ENCODE data around the gene DRAM1.

The DRAM1 gene

GRCh38 chr12:101925935-101926334 lies 48.6 kb downstream of the DRAM1 start:
- Histone ChIP-seq H3K4me1 (ENCODE audit: control insufficient read depth, low read depth, low read length) (no peaks in the 10 kb centered on the region), H3K23ac (ENCODE audit: low read length) (no peak overlapping the region), H2BK15ac (replicated peaks; ENCODE audit: low read depth) (no peak overlapping the region), H3K18ac (ENCODE audit: low read length) (no peak overlapping the region), H3K56ac (ENCODE audit: low read length) (no peak overlapping the region), H3K9ac (ENCODE audit: low read length) (no peak overlapping the region), H4K5ac (ENCODE audit: low read length) (no peak overlapping the region), H3K79me2 (ENCODE audit: control insufficient read depth, insufficient read depth, low read length) (no peaks in the 10 kb centered on the region), H2AK5ac (ENCODE audit: low read length) (no peak overlapping the region), H4K8ac (ENCODE audit: low read depth, low read length) (no peak overlapping the region), H3K4me2 (ENCODE audit: low read length) (no peak overlapping the region), H3K36me3 (ENCODE audit: control insufficient read depth, insufficient read depth, low read length) (no peaks in the 10 kb centered on the region), H3K27ac (ENCODE audit: low read depth, low read length) (no peak overlapping the region), H3K4ac (ENCODE audit: low read depth, low read length) (no peak overlapping the region), H2BK5ac (ENCODE audit: low read length) (no peak overlapping the region), H3K79me1 (ENCODE audit: low read length) (no peaks in the 10 kb centered on the region), H2BK120ac (ENCODE audit: low read depth, low read length) (no peak overlapping the region), H3K27me3 (ENCODE audit: insufficient read depth, low read length, poor library complexity) (no peaks in the 10 kb centered on the region), H3K4me3 (ENCODE audit: low read length) (no peak overlapping the region)
- WGBS (ENCODE audit: extremely low coverage, insufficient coverage, low lambda C conversion rate): no CpG with 5 or more reads among the region's 6 CpGs
- no peak for DNase-seq

GRCh38 chr12:101927036-101927435 lies 49.7 kb downstream of the DRAM1 start:
- H3K79me2 ChIP-seq (ENCODE audit: control insufficient read depth, insufficient read depth, low read length): no peaks in the 10 kb centered on the region
- H4K5ac ChIP-seq (ENCODE audit: low read length): no peak overlapping the region
- no peak overlapping the region for H3K23ac ChIP-seq (ENCODE audit: low read length)
- no peak overlapping the region for H4K8ac ChIP-seq (ENCODE audit: low read depth, low read length)
- no peak overlapping the region for H3K18ac ChIP-seq (ENCODE audit: low read length)
- H2BK15ac ChIP-seq (replicated peaks; ENCODE audit: low read depth): no peak overlapping the region
- H2BK120ac ChIP-seq (ENCODE audit: low read depth, low read length): no peak overlapping the region
- H3K27ac ChIP-seq (ENCODE audit: low read depth, low read length): no peak overlapping the region
- H2BK5ac ChIP-seq (ENCODE audit: low read length): no peak overlapping the region
- H3K4ac ChIP-seq (ENCODE audit: low read depth, low read length): no peak overlapping the region
- no peak overlapping the region for H2AK5ac ChIP-seq (ENCODE audit: low read length)
- H3K79me1 ChIP-seq (ENCODE audit: low read length): no peaks in the 10 kb centered on the region
- H3K56ac ChIP-seq (ENCODE audit: low read length): no peak overlapping the region
- DNase-seq: no peak
- no peaks in the 10 kb centered on the region for H3K36me3 ChIP-seq (ENCODE audit: control insufficient read depth, insufficient read depth, low read length)
- H3K4me3 ChIP-seq (ENCODE audit: low read length): no peak overlapping the region
- H3K27me3 ChIP-seq (ENCODE audit: insufficient read depth, low read length, poor library complexity): no peaks in the 10 kb centered on the region
- H3K4me1 ChIP-seq (ENCODE audit: control insufficient read depth, low read depth, low read length): no peaks in the 10 kb centered on the region
- H3K9ac ChIP-seq (ENCODE audit: low read length): no peak overlapping the region
- no peak overlapping the region for H3K4me2 ChIP-seq (ENCODE audit: low read length)

- Histone ChIP-seq H3K79me1 (ENCODE audit: low read length) (no peaks in the 10 kb centered on the region), H3K27ac (ENCODE audit: low read depth, low read length) (no peak overlapping the region), H3K9ac (ENCODE audit: low read length) (no peak overlapping the region), H3K4ac (ENCODE audit: low read depth, low read length) (no peak overlapping the region), H3K27me3 (ENCODE audit: insufficient read depth, low read length, poor library complexity) (no peaks in the 10 kb centered on the region), H4K8ac (ENCODE audit: low read depth, low read length) (no peak overlapping the region), H3K4me3 (ENCODE audit: low read length) (no peak overlapping the region), H3K4me2 (ENCODE audit: low read length) (no peak overlapping the region), H2BK5ac (ENCODE audit: low read length) (no peak overlapping the region), H4K5ac (ENCODE audit: low read length) (no peak overlapping the region), H3K23ac (ENCODE audit: low read length) (no peak overlapping the region), H3K36me3 (ENCODE audit: control insufficient read depth, insufficient read depth, low read length) (no peaks in the 10 kb centered on the region), H3K18ac (ENCODE audit: low read length) (no peak overlapping the region), H3K79me2 (ENCODE audit: control insufficient read depth, insufficient read depth, low read length) (no peaks in the 10 kb centered on the region), H2BK120ac (ENCODE audit: low read depth, low read length) (no peak overlapping the region), H3K56ac (ENCODE audit: low read length) (no peak overlapping the region), H2BK15ac (replicated peaks; ENCODE audit: low read depth) (no peak overlapping the region), H3K4me1 (ENCODE audit: control insufficient read depth, low read depth, low read length) (no peaks in the 10 kb centered on the region), H2AK5ac (ENCODE audit: low read length) (no peak overlapping the region)
- DNase-seq: no peak
- no CpG with 5 or more reads among the region's 4 CpGs for WGBS (ENCODE audit: extremely low coverage, insufficient coverage, low lambda C conversion rate)
Measured at GRCh38 chr12:101927999-101928398, 50.6 kb downstream of the DRAM1 start.

- no peak overlapping the region for H3K4ac ChIP-seq (ENCODE audit: low read depth, low read length)
- DNase-seq: no peak
- H2BK120ac ChIP-seq (ENCODE audit: low read depth, low read length): no peak overlapping the region
- no peak overlapping the region for H2BK5ac ChIP-seq (ENCODE audit: low read length)
- H3K79me2 ChIP-seq (ENCODE audit: control insufficient read depth, insufficient read depth, low read length): no peaks in the 10 kb centered on the region
- no peaks in the 10 kb centered on the region for H3K79me1 ChIP-seq (ENCODE audit: low read length)
- no peak overlapping the region for H3K4me2 ChIP-seq (ENCODE audit: low read length)
- H2BK15ac ChIP-seq (replicated peaks; ENCODE audit: low read depth): no peak overlapping the region
- no peak overlapping the region for H3K18ac ChIP-seq (ENCODE audit: low read length)
- no peak overlapping the region for H3K4me3 ChIP-seq (ENCODE audit: low read length)
- no peaks in the 10 kb centered on the region for H3K4me1 ChIP-seq (ENCODE audit: control insufficient read depth, low read depth, low read length)
- no peak overlapping the region for H3K27ac ChIP-seq (ENCODE audit: low read depth, low read length)
- no peak overlapping the region for H3K9ac ChIP-seq (ENCODE audit: low read length)
- no CpG with 5 or more reads among the region's 5 CpGs for WGBS (ENCODE audit: extremely low coverage, insufficient coverage, low lambda C conversion rate)
- H2AK5ac ChIP-seq (ENCODE audit: low read length): no peak overlapping the region
- no peak overlapping the region for H4K5ac ChIP-seq (ENCODE audit: low read length)
- no peak overlapping the region for H3K23ac ChIP-seq (ENCODE audit: low read length)
- H4K8ac ChIP-seq (ENCODE audit: low read depth, low read length): no peak overlapping the region
- H3K56ac ChIP-seq (ENCODE audit: low read length): no peak overlapping the region
- no peaks in the 10 kb centered on the region for H3K27me3 ChIP-seq (ENCODE audit: insufficient read depth, low read length, poor library complexity)
- H3K36me3 ChIP-seq (ENCODE audit: control insufficient read depth, insufficient read depth, low read length): no peaks in the 10 kb centered on the region
Measured at GRCh38 chr12:101928556-101928955, 51.2 kb downstream of the DRAM1 start.

- Histone ChIP-seq H3K79me2 (ENCODE audit: control insufficient read depth, insufficient read depth, low read length) (no peaks in the 10 kb centered on the region), H3K18ac (ENCODE audit: low read length) (no peak overlapping the region), H3K36me3 (ENCODE audit: control insufficient read depth, insufficient read depth, low read length) (no peaks in the 10 kb centered on the region), H2AK5ac (ENCODE audit: low read length) (no peak overlapping the region), H3K27me3 (ENCODE audit: insufficient read depth, low read length, poor library complexity) (no peaks in the 10 kb centered on the region), H2BK5ac (ENCODE audit: low read length) (no peak overlapping the region), H3K9ac (ENCODE audit: low read length) (no peak overlapping the region), H2BK15ac (replicated peaks; ENCODE audit: low read depth) (no peak overlapping the region), H3K27ac (ENCODE audit: low read depth, low read length) (no peak overlapping the region), H3K4me1 (ENCODE audit: control insufficient read depth, low read depth, low read length) (no peaks in the 10 kb centered on the region), H4K8ac (ENCODE audit: low read depth, low read length) (no peak overlapping the region), H3K4me3 (ENCODE audit: low read length) (no peak overlapping the region), H3K4ac (ENCODE audit: low read depth, low read length) (no peak overlapping the region), H2BK120ac (ENCODE audit: low read depth, low read length) (no peak overlapping the region), H4K5ac (ENCODE audit: low read length) (no peak overlapping the region), H3K4me2 (ENCODE audit: low read length) (no peak overlapping the region), H3K56ac (ENCODE audit: low read length) (no peak overlapping the region), H3K23ac (ENCODE audit: low read length) (no peak overlapping the region), H3K79me1 (ENCODE audit: low read length) (no peaks in the 10 kb centered on the region)
- no peak for DNase-seq
- WGBS (ENCODE audit: extremely low coverage, insufficient coverage, low lambda C conversion rate): no CpG with 5 or more reads among the region's 11 CpGs
Measured at GRCh38 chr12:101929365-101930041, 52.1 kb downstream of the DRAM1 start.
